Activated CD8-positive, alpha-beta memory T cell treated with anti-CD3 and anti-CD28 coated beads for 1 hour (primary cell): ENCODE measurements around the gene NT5DC2.

Experiments used
- DNase-seq, 2 donors: peaks; one replicate each; pipeline ENCODE4 v3.0.0-alpha.2; 2020; ENCODE audit warnings: low read depth in 1 of 2; ENCODE audit errors: extremely low read depth in 1 of 2

The NT5DC2 gene

DNA sequence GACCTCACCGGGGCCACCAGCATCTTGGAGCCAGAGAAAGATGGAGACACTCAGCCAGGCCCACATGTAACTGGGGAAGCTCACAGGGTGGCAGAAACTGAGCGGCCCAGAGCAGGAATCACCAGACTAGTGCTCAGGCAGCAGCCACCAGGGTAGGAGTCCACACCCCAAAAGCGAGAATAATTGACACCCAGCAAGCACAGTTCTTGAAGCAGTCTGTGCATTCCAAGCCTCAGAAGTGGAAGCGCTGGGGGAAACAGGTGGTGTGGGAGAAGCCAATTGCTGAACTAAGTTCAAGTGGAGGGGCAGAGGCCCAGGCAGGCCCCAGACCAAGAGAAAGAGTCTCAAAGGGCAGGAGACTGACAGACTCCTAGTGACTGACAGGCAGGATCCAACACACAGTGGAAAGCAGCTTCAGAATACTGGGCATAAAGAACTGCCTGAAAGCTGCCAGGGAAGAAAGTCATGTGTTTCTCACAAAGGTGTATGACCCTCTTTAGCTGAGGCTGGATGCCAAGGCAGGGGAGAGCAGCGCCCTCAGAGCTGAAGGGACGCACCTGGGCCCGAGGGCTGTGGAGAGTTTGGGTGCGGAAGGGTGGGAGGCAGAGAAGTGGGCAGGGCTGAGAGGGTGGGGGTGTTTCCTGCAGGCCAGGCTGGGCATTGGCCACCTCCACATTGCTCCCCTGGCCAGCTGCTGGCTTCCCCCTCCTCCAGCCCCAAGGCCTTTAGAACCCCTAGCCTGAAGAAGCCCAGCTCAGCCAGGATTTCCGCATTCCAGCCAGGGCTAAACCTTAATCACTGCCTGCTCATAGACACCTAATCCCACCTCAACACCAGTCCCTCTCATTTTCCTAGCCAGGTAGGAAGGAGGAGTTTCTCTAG is 7.7 kb downstream of the NT5DC2 start:
- DNase-seq = no peak

- no peak for DNase-seq
Observed at GRCh38 chr3:52524752-52525679, 8.6 kb downstream of the NT5DC2 start.

GRCh38 chr3:52524258-52524751 is 9.4 kb downstream of the NT5DC2 start:
- no peak for DNase-seq

DNA sequence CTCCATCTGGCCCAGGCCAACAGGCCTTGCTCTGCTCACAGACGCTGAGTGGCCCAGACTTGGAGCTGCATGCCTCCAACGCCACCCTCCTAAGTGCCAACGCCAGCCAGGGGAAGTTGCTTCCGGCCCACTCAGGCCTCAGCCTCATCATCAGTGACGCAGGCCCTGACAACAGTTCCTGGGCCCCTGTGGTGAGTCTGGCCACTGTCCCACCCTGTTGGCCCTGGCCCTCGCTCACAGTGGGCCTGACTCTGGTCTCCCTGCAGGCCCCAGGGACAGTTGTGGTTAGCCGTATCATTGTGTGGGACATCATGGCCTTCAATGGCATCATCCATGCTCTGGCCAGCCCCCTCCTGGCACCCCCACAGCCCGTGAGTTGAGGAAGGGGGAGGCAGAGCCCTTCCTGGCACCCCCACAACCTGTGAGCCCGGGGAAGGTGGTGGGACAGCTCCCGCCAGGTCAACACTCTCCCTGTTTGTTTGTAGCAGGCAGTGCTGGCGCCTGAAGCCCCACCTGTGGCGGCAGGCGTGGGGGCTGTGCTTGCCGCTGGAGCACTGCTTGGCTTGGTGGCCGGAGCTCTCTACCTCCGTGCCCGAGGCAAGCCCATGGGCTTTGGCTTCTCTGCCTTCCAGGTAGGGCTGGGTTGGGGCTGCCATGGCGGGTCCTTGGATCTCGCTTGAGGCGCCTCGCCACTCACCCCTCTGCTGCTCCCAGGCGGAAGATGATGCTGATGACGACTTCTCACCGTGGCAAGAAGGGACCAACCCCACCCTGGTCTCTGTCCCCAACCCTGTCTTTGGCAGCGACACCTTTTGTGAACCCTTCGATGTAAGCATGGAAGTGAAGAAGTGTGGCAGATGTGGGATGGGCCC is 10.0 kb downstream of the NT5DC2 start:
- DNase-seq = no peak

GRCh38 chr3:52522651-52523251 is 10.9 kb downstream of the NT5DC2 start:
- no peak for DNase-seq

DNA sequence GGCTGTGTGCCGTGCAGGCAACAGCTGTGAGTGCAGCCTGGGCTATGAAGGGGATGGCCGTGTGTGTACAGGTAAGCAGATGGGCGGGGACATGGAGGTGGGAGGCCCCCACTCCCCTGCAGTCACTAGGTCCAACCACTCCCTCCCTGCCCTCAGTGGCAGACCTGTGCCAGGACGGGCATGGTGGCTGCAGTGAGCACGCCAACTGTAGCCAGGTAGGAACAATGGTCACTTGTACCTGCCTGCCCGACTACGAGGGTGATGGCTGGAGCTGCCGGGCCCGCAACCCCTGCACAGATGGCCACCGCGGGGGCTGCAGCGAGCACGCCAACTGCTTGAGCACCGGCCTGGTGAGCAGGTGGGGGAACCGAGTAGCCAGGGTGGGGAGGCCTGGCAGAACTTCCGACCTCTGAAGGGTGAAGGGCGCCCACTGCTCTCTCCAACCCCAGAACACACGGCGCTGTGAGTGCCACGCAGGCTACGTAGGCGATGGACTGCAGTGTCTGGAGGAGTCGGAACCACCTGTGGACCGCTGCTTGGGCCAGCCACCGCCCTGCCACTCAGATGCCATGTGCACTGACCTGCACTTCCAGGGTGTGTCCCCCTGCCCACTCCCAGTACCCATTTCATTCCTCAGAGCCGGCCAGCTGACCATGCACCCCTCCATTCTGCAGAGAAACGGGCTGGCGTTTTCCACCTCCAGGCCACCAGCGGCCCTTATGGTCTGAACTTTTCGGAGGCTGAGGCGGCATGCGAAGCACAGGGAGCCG is 11.6 kb downstream of the NT5DC2 start:
- no peak for DNase-seq

DNA sequence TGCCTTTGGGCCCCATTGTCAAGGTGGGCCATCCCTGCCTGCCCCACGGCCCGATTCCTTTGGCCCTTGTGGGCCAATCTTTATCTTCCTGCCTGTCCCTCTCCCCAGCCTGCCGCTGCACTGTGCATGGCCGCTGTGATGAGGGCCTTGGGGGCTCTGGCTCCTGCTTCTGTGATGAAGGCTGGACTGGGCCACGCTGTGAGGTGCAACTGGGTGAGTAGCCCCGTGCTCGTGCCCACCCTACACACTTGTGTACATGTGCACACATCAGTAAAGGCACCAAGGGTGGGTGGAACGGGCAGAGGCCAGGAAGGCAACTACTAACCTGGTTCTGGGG is 12.2 kb downstream of the NT5DC2 start:
- no peak for DNase-seq

- no peak for DNase-seq
Observed at GRCh38 chr3:52520716-52521487, 12.8 kb downstream of the NT5DC2 start.

DNA sequence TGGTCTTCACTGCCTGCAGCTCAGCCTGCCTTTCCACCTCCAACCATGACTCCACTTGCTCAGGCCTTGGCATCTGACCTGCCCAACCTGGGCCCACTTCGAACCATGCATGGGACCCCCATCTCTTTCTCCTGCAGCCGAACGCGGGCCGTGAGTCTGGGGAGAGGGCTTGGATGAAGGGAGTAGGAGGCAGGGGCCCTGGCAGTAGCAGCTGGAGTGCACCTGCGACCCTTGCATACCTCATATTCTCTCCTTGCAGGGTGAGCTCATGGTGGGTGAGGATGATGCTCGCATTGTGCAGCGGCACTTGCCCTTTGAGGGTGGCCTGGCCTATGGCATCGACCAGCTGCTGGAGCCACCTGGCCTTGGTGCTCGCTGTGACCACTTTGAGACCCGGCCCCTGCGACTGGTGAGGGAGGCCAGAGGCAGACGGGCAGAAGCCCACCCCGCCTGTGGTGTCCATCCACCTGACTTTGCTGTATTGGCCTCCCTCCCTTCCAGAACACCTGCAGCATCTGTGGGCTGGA is 13.5 kb downstream of the NT5DC2 start:
- DNase-seq = no peak

DNA sequence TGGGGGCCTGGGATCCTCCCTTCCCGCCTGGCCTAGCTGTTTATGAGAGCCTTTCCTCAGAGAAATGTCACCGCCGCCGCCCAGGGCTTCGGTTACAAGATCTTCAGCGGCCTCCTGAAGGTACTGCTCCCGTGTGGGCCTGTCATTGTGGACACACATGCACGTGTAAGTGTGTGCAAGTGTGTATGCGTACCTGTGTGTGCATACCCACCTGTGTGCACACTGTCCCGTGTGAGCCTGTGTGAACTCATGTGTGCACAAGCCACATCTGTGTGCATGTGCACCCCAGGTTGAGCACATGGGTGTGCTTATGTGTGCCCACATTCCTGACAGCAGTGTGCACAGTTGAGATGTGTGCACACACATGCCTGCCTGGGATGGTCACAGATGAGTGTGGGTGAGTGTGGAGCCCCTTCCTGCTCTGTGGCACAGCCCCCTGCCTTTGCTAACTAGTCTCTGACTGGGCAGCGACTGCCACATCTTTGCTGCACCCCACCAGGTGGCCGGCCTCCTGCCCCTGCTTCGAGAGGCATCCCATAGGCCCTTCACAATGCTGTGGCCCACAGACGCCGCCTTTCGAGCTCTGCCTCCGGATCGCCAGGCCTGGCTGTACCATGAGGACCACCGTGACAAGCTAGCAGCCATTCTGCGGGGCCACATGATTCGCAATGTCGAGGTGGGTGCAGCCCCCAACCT is 14.1 kb downstream of the NT5DC2 start:
- no peak for DNase-seq

- no peak for DNase-seq
Observed at GRCh38 chr3:52518723-52519444, 14.8 kb downstream of the NT5DC2 start.

GRCh38 chr3:52517796-52518722 is 15.6 kb downstream of the NT5DC2 start:
- DNase-seq = no peak

DNA sequence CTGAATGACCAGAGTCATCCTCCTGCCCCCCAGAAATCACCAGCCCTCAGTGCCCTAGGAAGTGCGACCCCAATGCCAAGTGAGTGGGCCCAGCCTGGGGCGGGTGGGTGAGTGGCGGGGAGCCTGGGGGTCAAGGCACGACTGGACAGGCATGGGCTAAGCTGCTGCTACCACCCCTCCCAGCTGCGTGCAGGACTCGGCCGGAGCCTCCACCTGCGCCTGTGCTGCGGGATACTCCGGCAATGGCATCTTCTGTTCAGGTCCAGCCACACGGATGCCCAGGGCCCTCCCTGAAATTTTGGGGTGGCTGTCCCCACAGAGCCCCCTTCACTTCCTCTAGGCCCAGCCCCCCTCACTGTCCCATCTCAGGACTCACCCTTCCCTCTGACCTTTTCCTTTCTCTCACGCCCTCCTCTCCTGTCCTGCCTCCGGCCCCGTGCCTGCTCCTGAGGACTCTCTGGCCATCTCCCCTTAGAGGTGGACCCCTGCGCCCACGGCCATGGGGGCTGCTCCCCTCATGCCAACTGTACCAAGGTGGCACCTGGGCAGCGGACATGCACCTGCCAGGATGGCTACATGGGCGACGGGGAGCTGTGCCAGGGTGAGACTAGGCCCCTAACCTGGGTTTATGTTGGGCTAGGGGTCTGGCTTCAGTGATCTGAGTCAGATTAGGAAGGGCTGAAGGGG is 17.0 kb downstream of the NT5DC2 start:
- no peak for DNase-seq

DNA sequence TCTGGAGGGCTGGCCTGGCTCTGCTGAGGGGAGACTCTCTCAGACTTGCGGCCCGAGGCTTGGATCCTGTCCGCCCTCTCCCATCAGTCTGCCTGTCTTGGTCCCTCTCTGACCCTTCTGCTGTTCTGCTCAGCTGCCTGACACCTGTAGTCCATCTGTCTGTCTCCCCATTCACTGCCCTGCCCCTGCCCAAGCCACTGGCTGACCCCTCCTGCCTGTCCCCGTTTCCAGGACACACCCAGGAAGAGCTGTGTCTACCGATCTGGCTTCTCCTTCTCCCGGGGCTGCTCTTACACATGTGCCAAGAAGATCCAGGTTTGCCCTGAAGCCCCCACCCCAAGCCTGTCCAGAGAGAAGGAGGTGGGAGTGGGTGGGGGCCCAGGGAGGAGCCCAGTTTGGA is 18.5 kb downstream of the NT5DC2 start:
- DNase-seq = no peak

DNA sequence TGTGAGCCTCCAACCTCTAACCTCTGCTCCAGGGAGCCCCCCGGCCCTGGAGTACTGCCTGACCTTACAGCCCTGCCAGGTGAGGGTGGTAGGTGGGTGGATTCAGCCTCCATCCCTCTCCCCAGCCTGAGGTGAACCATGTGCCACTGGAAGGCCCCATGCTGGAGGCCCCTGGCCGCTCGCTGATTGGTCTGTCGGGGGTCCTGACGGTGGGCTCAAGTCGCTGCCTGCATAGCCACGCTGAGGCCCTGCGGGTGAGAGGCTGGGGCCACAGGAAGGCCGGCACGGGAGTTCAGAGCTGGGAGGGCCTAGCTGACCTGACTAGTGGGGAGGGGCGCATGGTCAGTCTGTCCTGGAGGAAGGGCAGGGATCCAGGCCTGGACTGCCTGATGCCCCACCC is 19.1 kb downstream of the NT5DC2 start:
- no peak for DNase-seq

GRCh38 chr3:52513281-52513680 is 20.4 kb downstream of the NT5DC2 start:
- DNase-seq = no peak
